WTC11 (cell line): ENCODE results near the gene TMEM92. TPM values are rescaled to one million over a fixed set of nuclear protein-coding genes. Genes with fewer than 3 reads are reported as not detected.
A peak's percentile ranks its signal among the peaks of the same experiment; 100 is the strongest.

Experiments
- ATAC-seq: fragments of 200-7000 bp; cut with Tn5 transposase; 2 replicates; pipeline ENCODE4 v1.10.0; 2021; ENCODE audit warnings: mild to moderate bottlenecking, moderate library complexity
- CTCF ChIA-PET: fragments of 300-600 bp; sonication (Branson Sonifier 250); formaldehyde crosslinking; loops from one replicate; lab custom pipeline; 2021; ENCODE audit warnings: antibody characterized with exemption; lab: Charles Lee
- POLR2A ChIA-PET: fragments of 350-600 bp; sonication (Branson Sonifier 250); formaldehyde crosslinking; loops from one replicate; lab custom pipeline; 2021; ENCODE audit warnings: antibody characterized with exemption; lab: Charles Lee
- DNase-seq: peaks from one replicate; pipeline ENCODE4 v3.0.0; 2021; ENCODE audit warnings: low spot score
- H3K27ac Mint-ChIP-seq: 2 replicates; pipeline ENCODE4 v1.8.0; 2021; ENCODE audit warnings: mixed read lengths
- H3K27me3 Mint-ChIP-seq: 2 replicates; pipeline ENCODE4 v1.8.0; 2021; ENCODE audit warnings: low read depth, mild to moderate bottlenecking, moderate library complexity, mixed read lengths
- H3K36me3 Mint-ChIP-seq: 2 replicates; pipeline ENCODE4 v1.8.0; 2021; ENCODE audit warnings: mixed read lengths
- H3K4me1 Mint-ChIP-seq: 2 replicates; pipeline ENCODE4 v1.8.0; 2022; ENCODE audit warnings: mixed read lengths
- H3K4me3 Mint-ChIP-seq: 2 replicates; pipeline ENCODE4 v1.8.0; 2021; ENCODE audit warnings: mild to moderate bottlenecking, moderate library complexity, mixed read lengths
- H3K9me3 Mint-ChIP-seq: 2 replicates; pipeline ENCODE4 v1.8.0; 2021; ENCODE audit warnings: mixed read lengths
- ATF1 ChIP-seq: sonication (generic); formaldehyde crosslinking; IDR thresholded peaks from 2 replicates; pipeline ENCODE4 v1.8.1; 2023; ENCODE audit warnings: mild to moderate bottlenecking, moderate library complexity, missing genetic modification reagents
- GTF2I ChIP-seq: fragments of 250-450 bp; sonication (Bioruptor Pico); conservative IDR thresholded peaks from 2 replicates; pipeline ENCODE4 v1.4.0; 2021; ENCODE audit warnings: mild to moderate bottlenecking
- IRF2 ChIP-seq: sonication (generic); formaldehyde crosslinking; IDR thresholded peaks from 2 replicates; pipeline ENCODE4 v1.8.0; 2022; ENCODE audit warnings: low read depth, missing genetic modification reagents, borderline replicate concordance
- MXD4 ChIP-seq: fragments of 250-450 bp; sonication (Bioruptor Pico); IDR thresholded peaks from 2 replicates; pipeline ENCODE4 v1.8.0; 2021; ENCODE audit warnings: mild to moderate bottlenecking, moderate library complexity, borderline replicate concordance
- NR3C1 ChIP-seq: sonication (generic); formaldehyde crosslinking; conservative IDR thresholded peaks from 2 replicates; pipeline ENCODE4 v1.8.1; 2023; ENCODE audit warnings: low read depth, mild to moderate bottlenecking, missing genetic modification reagents
- TCF7 ChIP-seq: sonication (generic); formaldehyde crosslinking; IDR thresholded peaks from 2 replicates; pipeline ENCODE4 v1.8.0; 2022; ENCODE audit warnings: mild to moderate bottlenecking, low read depth, missing genetic modification reagents, moderate library complexity
- TEAD4 ChIP-seq: sonication (generic); formaldehyde crosslinking; IDR thresholded peaks from 2 replicates; pipeline ENCODE4 v1.8.0; 2022; ENCODE audit warnings: mild to moderate bottlenecking, missing genetic modification reagents
- ZNF121 ChIP-seq: sonication (generic); formaldehyde crosslinking; IDR thresholded peaks from 2 replicates; pipeline ENCODE4 v1.8.0; 2023; ENCODE audit warnings: missing genetic modification reagents
- ZNF263 ChIP-seq: sonication (generic); formaldehyde crosslinking; IDR thresholded peaks from 2 replicates; pipeline ENCODE4 v1.8.1; 2022; ENCODE audit warnings: low read depth, mild to moderate bottlenecking, moderate library complexity, missing genetic modification reagents
- ZNF317 ChIP-seq: sonication (generic); formaldehyde crosslinking; IDR thresholded peaks from 2 replicates; pipeline ENCODE4 v1.8.1; 2023; ENCODE audit warnings: low read depth, mild to moderate bottlenecking, moderate library complexity, missing genetic modification reagents, borderline replicate concordance
- total RNA-seq: library from RNA; stranded (reverse); gene quantifications from 3 replicates; pipeline ENCODE4 v1.2.3, GENCODE V29; 2021
- TF ChIP-seq, protein P1 (sequence below): fragments of 250-450 bp; sonication (Bioruptor Pico); IDR thresholded peaks from 2 replicates; pipeline ENCODE4 v1.9.0; 2021; ENCODE audit warnings: mild to moderate bottlenecking
- TF ChIP-seq, protein P2 (sequence below): sonication (generic); formaldehyde crosslinking; conservative IDR thresholded peaks from 2 replicates; pipeline ENCODE4 v1.8.1; 2022; ENCODE audit warnings: mild to moderate bottlenecking, missing genetic modification reagents
- TF ChIP-seq, protein P3 (sequence below): sonication (generic); formaldehyde crosslinking; IDR thresholded peaks from 2 replicates; pipeline ENCODE4 v1.8.0; 2022; ENCODE audit warnings: mild to moderate bottlenecking, missing genetic modification reagents
- TF ChIP-seq, protein P4 (sequence below): fragments of 250-450 bp; sonication (Bioruptor Pico); IDR thresholded peaks from 2 replicates; pipeline ENCODE4 v2.1.2; 2022; ENCODE audit warnings: mild to moderate bottlenecking, moderate library complexity
- TF ChIP-seq, protein P5 (sequence below): sonication (generic); formaldehyde crosslinking; IDR thresholded peaks from 2 replicates; pipeline ENCODE4 v1.8.0; 2022; ENCODE audit warnings: missing genetic modification reagents
- TF ChIP-seq, protein P6 (sequence below): sonication (generic); formaldehyde crosslinking; IDR thresholded peaks from 2 replicates; pipeline ENCODE4 v1.8.1; 2023; ENCODE audit warnings: mild to moderate bottlenecking, missing genetic modification reagents, moderate library complexity
- TF ChIP-seq, protein P7 (sequence below): fragments of 200-600 bp; IDR thresholded peaks from 2 replicates; pipeline ENCODE4 v1.8.0; 2022; ENCODE audit warnings: antibody characterized with exemption

Gene TMEM92
- total RNA-seq, 1 experiment from 2014 or later, result 9.8 TPM

DNA sequence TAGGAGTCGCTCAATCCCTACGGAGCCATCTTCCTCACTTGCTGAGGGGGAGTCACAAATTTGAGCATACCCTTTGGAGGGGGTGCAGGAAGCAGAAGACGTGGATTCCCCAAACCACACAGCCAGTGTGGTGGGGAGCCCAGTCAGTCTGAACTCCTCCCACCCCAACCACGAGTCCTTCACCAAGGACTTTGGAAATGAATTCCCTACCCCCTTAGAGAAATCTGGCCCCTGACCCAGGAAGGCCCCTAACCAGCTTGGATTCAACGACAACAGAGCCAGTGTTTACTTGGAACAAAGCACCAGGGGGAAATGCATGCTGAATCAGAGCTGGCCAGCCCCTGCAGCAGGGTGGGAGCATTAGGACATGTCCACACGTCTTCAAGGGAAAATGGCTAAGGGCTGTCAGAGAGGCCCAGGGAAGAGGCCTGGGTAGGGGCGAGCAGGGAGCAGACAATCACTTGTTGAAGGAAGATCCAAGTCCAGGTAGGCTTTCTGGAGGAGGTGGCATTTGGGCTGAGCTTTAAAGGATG lies 5.5 kb upstream of the TMEM92 start (continued):
- TF ChIP-seq, protein P1, sequence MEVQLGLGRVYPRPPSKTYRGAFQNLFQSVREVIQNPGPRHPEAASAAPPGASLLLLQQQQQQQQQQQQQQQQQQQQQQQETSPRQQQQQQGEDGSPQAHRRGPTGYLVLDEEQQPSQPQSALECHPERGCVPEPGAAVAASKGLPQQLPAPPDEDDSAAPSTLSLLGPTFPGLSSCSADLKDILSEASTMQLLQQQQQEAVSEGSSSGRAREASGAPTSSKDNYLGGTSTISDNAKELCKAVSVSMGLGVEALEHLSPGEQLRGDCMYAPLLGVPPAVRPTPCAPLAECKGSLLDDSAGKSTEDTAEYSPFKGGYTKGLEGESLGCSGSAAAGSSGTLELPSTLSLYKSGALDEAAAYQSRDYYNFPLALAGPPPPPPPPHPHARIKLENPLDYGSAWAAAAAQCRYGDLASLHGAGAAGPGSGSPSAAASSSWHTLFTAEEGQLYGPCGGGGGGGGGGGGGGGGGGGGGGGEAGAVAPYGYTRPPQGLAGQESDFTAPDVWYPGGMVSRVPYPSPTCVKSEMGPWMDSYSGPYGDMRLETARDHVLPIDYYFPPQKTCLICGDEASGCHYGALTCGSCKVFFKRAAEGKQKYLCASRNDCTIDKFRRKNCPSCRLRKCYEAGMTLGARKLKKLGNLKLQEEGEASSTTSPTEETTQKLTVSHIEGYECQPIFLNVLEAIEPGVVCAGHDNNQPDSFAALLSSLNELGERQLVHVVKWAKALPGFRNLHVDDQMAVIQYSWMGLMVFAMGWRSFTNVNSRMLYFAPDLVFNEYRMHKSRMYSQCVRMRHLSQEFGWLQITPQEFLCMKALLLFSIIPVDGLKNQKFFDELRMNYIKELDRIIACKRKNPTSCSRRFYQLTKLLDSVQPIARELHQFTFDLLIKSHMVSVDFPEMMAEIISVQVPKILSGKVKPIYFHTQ (CRISPR knock-in tag), result no peak
- TF ChIP-seq ATF1 (CRISPR knock-in tag), result no peak
- TF ChIP-seq TCF7 (CRISPR knock-in tag), result no peak
- no peak for TF ChIP-seq IRF2 (CRISPR knock-in tag)
- TF ChIP-seq, protein P2, sequence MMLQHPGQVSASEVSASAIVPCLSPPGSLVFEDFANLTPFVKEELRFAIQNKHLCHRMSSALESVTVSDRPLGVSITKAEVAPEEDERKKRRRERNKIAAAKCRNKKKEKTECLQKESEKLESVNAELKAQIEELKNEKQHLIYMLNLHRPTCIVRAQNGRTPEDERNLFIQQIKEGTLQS (CRISPR knock-in tag), result no peak
- TF ChIP-seq ZNF121 (CRISPR knock-in tag), result no peak
- TF ChIP-seq, protein P3, sequence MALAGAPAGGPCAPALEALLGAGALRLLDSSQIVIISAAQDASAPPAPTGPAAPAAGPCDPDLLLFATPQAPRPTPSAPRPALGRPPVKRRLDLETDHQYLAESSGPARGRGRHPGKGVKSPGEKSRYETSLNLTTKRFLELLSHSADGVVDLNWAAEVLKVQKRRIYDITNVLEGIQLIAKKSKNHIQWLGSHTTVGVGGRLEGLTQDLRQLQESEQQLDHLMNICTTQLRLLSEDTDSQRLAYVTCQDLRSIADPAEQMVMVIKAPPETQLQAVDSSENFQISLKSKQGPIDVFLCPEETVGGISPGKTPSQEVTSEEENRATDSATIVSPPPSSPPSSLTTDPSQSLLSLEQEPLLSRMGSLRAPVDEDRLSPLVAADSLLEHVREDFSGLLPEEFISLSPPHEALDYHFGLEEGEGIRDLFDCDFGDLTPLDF (CRISPR knock-in tag), result no peak
- TF ChIP-seq, protein P4, sequence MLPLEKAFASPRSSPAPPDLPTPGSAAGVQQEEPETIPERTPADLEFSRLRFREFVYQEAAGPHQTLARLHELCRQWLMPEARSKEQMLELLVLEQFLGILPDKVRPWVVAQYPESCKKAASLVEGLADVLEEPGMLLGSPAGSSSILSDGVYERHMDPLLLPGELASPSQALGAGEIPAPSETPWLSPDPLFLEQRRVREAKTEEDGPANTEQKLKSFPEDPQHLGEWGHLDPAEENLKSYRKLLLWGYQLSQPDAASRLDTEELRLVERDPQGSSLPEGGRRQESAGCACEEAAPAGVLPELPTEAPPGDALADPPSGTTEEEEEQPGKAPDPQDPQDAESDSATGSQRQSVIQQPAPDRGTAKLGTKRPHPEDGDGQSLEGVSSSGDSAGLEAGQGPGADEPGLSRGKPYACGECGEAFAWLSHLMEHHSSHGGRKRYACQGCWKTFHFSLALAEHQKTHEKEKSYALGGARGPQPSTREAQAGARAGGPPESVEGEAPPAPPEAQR (CRISPR knock-in tag), result no peak
- TF ChIP-seq, protein P5, sequence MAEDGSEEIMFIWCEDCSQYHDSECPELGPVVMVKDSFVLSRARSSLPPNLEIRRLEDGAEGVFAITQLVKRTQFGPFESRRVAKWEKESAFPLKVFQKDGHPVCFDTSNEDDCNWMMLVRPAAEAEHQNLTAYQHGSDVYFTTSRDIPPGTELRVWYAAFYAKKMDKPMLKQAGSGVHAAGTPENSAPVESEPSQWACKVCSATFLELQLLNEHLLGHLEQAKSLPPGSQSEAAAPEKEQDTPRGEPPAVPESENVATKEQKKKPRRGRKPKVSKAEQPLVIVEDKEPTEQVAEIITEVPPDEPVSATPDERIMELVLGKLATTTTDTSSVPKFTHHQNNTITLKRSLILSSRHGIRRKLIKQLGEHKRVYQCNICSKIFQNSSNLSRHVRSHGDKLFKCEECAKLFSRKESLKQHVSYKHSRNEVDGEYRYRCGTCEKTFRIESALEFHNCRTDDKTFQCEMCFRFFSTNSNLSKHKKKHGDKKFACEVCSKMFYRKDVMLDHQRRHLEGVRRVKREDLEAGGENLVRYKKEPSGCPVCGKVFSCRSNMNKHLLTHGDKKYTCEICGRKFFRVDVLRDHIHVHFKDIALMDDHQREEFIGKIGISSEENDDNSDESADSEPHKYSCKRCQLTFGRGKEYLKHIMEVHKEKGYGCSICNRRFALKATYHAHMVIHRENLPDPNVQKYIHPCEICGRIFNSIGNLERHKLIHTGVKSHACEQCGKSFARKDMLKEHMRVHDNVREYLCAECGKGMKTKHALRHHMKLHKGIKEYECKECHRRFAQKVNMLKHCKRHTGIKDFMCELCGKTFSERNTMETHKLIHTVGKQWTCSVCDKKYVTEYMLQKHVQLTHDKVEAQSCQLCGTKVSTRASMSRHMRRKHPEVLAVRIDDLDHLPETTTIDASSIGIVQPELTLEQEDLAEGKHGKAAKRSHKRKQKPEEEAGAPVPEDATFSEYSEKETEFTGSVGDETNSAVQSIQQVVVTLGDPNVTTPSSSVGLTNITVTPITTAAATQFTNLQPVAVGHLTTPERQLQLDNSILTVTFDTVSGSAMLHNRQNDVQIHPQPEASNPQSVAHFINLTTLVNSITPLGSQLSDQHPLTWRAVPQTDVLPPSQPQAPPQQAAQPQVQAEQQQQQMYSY (CRISPR knock-in tag), result no peak
- no peak for TF ChIP-seq ZNF317
- TF ChIP-seq, protein P6, sequence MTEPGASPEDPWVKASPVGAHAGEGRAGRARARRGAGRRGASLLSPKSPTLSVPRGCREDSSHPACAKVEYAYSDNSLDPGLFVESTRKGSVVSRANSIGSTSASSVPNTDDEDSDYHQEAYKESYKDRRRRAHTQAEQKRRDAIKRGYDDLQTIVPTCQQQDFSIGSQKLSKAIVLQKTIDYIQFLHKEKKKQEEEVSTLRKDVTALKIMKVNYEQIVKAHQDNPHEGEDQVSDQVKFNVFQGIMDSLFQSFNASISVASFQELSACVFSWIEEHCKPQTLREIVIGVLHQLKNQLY, result no peak

DNA sequence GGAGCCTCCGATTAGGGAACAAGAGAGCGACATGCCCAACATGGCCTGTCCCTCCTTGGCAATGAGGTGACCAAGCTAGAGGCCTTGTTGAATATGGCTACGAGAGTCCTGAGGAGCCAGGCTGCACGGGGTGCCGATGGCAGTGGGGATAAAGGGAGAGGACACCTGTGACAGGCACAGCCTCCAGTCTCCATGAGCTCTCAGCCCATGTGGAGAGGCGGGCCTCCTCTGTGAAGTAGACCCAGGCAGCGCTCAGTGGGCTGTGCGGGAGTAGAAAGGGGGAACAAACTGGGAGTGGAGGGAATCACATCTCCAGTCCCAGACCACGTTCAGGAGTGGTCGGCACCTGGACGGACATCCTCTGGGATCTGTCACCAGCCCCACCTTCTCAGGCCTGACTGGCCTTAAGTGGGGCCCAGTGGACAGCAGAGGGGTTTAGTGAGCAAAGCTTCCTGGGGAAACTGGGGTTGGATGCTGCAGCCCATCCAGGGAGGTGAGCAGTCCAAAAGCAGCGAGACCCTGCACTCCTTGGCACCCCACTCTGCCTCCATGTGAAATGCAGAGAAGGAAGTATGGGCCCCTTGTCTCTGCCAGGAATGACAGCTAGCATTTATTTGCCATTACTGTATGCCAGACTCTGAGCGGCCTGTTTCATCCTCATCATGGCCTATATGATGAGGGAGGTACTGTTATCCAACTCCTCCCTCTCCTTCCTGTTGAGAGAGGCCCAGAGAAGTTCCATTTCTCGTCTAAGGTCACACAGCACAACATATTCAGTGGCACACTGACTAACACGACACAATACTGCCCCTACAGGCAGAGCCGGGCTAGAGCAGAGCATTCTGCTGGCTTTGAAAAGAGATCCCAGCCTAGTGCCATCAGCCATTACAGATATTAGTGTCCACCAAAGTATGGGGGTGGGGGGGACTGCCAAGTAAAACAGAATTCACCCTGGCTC lies 4.5 kb upstream of the TMEM92 start:
- H3K4me3 Mint-ChIP-seq, result no peak overlapping the region
- 0 out of 2 replicates have a peak, but pooled peaks have one; percentile 34 for TF ChIP-seq MXD4 (CRISPR knock-in tag)
- peak; percentile 81 for TF ChIP-seq GTF2I (CRISPR knock-in tag)
- TF ChIP-seq, protein P5 (CRISPR knock-in tag), result peak; percentile 61; the same call in 1 of the 2 replicates
- no peak for TF ChIP-seq NR3C1
- TF ChIP-seq ZNF263 (CRISPR knock-in tag), result no peak
- TF ChIP-seq, protein P7, sequence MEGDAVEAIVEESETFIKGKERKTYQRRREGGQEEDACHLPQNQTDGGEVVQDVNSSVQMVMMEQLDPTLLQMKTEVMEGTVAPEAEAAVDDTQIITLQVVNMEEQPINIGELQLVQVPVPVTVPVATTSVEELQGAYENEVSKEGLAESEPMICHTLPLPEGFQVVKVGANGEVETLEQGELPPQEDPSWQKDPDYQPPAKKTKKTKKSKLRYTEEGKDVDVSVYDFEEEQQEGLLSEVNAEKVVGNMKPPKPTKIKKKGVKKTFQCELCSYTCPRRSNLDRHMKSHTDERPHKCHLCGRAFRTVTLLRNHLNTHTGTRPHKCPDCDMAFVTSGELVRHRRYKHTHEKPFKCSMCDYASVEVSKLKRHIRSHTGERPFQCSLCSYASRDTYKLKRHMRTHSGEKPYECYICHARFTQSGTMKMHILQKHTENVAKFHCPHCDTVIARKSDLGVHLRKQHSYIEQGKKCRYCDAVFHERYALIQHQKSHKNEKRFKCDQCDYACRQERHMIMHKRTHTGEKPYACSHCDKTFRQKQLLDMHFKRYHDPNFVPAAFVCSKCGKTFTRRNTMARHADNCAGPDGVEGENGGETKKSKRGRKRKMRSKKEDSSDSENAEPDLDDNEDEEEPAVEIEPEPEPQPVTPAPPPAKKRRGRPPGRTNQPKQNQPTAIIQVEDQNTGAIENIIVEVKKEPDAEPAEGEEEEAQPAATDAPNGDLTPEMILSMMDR, result peak; percentile 61
- no peak for TF ChIP-seq TEAD4 (CRISPR knock-in tag)
- TF ChIP-seq TCF7 (CRISPR knock-in tag), result no peak
- TF ChIP-seq, all 79 proteins: peak for 4
- Mint-ChIP-seq H3K36me3 (no peaks in the 10 kb centered on the region), H3K27ac (no peak overlapping the region), H3K27me3 (peaks cover 12% of the 10 kb centered on the region), H3K9me3 (no peaks in the 10 kb centered on the region), H3K4me1 (peaks cover 38% of the 10 kb centered on the region)
- POLR2A ChIA-PET, result no interaction called here
- CTCF ChIA-PET, result interaction anchor here (0.6 to 11.9 kb wide), 11 partner anchors 10 to 176 kb away, joined by 3 to 514 read pairs (median 4); partner anchors contain the start of genes COL1A1 and SGCA
- DNase-seq (peak; percentile 81), ATAC-seq (peak; percentile 54)
